22Rv1 (cell line): Measurements from ENCODE around the gene OR6V1.

Source experiments
- ZFX ChIP-seq: fragments of 450-650 bp; IDR thresholded peaks from 2 replicates; pipeline ENCODE4 v1.6.1; 2017; ENCODE audit warnings: antibody characterized with exemption, borderline replicate concordance
- TF ChIP-seq, protein P1 (sequence below): fragments of 450-650 bp; IDR thresholded peaks from 2 replicates; pipeline ENCODE4 v1.5.1; 2017; ENCODE audit warnings: mild to moderate bottlenecking

DNA sequence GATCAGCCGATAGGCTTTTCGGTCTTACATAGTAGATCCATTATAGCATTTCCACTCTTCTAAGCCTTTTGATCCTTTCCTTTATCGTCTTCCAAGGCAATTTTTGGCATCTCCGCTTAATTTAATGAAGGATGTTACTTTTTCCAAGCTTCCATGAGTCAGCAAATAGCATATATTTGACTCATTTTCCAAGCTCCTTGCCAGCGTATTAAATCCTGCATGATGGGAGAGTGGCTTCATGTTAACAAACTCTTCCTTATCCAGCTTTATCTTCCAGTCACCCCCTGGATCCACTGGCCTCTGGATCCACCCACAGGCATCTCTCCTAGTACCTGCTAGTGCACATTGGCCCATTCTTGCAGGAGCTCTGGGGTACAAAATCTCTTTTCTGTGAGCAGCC lies 38.2 kb upstream of the OR6V1 start:
- TF ChIP-seq, protein P1, sequence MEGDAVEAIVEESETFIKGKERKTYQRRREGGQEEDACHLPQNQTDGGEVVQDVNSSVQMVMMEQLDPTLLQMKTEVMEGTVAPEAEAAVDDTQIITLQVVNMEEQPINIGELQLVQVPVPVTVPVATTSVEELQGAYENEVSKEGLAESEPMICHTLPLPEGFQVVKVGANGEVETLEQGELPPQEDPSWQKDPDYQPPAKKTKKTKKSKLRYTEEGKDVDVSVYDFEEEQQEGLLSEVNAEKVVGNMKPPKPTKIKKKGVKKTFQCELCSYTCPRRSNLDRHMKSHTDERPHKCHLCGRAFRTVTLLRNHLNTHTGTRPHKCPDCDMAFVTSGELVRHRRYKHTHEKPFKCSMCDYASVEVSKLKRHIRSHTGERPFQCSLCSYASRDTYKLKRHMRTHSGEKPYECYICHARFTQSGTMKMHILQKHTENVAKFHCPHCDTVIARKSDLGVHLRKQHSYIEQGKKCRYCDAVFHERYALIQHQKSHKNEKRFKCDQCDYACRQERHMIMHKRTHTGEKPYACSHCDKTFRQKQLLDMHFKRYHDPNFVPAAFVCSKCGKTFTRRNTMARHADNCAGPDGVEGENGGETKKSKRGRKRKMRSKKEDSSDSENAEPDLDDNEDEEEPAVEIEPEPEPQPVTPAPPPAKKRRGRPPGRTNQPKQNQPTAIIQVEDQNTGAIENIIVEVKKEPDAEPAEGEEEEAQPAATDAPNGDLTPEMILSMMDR, result no peak
- TF ChIP-seq ZFX, result no peak
